Stimulated activated CD8-positive, alpha-beta memory T cell treated with anti-CD3 and anti-CD28 coated beads, Interleukin-12 subunit alpha, Interleukin-12 subunit beta, amount 100 ng/mL, for 24 hours (primary cell): ENCODE results near the gene NCKAP5.
"Not testable (repeated sequence)": the region's sequence is repeated elsewhere in the genome, so short reads cannot be mapped to it uniquely, and the experiment has no call there.

Source experiments
- DNase-seq: peaks from one replicate; pipeline ENCODE4 v3.0.0-alpha.2; 2020; ENCODE audit errors: extremely low read depth

The NCKAP5 gene

DNA sequence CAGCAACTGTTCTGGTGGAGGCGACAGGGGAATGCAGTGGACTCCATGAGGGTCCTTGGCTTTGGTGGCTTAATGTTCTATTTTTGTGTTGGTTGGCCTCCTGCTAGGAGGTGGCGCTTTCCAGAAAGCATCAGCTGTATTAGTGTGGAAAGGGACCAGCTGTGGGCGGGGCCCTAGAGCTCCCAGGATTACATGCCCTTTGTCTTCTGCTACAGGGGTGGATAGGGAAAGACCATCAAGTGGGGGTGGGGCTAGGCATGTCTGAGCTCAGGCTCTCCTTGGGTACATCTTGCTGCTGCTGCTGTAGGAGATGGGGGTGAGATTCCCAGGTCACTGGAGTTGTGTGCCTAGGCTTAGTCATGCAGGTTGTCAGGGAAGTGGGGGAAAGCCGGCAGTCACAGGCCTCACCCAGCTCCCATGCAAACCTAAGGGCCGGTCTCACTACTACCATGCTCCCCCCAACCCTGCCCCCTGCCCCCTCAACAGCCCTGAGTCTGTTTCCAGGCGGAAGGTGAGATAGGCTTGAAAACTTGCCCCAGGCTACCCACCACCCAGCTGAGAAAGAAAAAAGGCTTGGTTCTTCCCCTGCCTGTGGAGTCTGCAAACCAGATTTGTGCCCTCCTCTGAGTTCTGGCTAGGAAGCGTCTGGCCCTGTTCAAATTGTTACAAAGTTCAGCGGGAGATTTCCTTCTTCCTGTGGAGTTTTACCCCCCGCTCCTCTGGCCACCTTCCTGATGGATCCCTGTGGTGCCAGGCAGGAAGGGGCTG, 756.9 kb downstream of the NCKAP5 start:
- no peak for DNase-seq

DNA sequence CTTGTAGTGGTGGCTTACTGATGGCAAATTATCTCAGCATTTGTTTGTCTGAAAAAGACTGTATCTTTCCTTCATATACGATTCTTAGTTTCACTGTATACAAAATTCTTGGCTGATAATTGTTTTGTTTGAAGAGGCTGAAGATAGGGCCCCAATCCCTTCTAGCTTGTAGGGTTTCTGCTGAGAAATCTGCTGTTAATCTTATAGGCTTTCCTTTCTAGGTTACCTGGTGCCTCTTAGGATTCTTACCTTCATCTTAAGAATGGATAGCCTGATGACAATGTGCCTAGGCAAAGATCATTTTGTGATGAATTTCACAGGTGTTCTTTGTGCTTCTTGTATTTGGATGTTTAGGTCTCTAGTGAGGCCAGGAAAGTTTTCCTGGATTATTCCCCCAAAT, 758.3 kb downstream of the NCKAP5 start:
- DNase-seq = not testable (repeated sequence)

DNA sequence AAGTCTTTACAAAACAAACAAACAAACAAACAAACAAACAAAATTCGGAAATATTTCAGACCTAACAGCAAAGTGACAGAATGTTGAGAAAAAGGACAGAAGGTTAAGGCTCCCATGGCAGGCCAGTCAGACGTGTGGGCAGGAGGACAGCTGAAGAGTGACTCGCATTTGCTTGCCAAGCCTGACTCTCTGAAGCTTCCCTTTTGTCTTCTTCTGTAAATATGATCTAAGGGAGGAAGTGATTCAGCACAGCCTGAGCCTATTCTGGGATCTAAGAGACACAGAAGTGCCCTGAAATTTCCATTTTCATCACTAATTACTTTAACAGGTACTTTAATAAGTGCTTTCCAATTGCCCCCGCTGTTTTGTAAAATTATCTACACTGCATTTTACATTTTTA, 764.2 kb downstream of the NCKAP5 start:
- no peak for DNase-seq

- DNase-seq = no peak
Measured at GRCh38 chr2:132798341-132798740, 769.9 kb downstream of the NCKAP5 start.

DNA sequence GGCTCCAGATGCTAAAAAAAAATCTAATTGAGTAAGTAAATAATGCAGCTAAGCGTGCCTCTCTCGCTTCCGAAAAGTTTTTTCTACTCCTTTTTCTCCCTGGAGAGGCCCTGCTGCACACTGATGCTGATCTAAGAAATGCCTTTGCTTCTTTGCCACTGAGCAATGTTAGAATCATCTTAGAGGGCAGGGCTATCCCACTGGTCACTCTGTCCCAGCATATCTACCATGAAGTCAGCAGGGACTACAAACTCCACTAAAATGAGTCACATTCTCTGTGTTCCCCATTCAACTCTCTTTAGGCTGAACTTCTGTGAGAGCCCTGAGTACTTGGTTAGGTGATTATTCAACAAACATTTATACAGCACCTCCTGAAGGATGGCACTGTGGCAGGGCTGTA, 770.7 kb downstream of the NCKAP5 start:
- no peak for DNase-seq

GRCh38 chr2:132797071-132797470, 771.2 kb downstream of the NCKAP5 start:
- no peak for DNase-seq

- DNase-seq = no peak
Measured at GRCh38 chr2:132795220-132795619, 773.0 kb downstream of the NCKAP5 start.

DNA sequence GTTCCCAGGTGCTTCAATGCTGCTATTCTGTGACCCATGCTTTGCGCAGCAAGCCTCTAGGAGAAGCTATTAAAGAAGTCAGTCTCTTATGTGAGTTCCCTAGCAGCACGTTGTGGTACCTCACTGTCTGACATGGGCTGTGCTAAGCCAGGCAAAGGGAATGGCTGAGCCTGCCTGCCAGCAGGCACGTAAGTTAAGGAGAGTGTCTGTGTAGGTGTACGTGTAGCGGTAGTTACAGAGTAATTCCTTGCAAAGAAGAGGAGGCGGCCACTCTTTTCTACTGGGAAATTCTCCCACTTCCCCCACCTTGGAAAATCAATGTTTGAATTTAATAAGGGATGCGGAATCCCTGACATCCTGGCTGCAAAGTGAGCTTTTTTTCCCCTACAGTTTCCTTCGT, 774.7 kb downstream of the NCKAP5 start:
- DNase-seq = no peak

DNA sequence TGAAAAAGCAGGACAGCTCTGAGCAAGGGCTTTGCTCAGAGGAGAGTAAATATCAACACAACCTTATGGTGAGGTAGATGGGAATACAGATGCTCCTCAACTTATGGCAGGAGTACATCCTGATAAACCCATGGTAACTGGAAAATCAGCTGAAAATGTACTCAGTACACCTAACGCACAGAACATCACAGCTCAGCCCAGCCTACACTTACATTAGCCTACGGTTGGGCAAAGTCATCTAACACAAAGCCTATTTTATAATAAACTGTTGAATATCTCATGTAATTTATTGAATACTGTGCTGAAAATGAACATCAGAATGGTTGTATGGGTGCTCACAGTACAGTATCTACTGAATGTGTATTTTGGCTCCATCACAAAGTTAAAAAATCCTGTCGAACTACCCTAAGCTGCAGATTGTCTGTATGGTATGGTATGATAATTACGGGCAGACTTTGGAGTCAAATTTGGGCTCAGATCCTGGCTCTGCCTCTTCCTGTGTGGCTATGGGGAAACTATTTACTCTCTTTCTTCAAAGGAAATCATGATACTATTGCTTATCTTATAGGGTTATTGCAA, 778.0 kb downstream of the NCKAP5 start:
- DNase-seq = no peak

GRCh38 chr2:132789066-132789465, 779.2 kb downstream of the NCKAP5 start:
- no peak for DNase-seq

GRCh38 chr2:132788310-132788838, 779.9 kb downstream of the NCKAP5 start:
- DNase-seq = no peak

- no peak for DNase-seq
Measured at GRCh38 chr2:132783883-132784282, 784.4 kb downstream of the NCKAP5 start.

DNA sequence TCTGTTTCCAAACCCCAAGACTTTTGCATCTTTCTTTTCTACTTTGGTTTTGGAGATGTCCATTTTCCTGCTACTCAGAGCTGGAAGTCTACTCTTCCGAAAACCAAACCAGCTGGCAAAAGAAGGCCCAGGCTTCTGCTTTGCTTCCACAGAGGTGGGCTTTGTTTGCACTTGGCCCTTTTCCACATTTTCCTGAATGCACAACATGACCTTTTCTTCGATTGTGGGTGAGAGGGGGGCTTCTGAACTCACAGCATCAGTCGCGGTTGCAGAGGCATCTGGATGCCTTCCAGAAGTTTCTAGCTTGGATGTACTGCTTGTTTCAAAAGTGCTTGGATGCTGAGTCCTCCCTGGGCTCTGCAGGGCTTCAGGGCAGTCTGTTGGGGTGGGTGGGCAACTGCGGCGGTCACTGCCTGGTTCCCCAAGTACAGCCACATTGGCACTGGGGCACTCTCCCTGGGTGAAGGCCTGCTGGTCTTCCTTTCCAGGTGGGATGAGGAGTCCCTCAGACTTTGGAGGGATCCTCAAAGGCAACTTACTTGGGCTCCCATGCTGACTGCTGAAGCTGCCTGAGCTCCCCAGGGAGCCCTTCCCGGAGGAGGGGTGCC, 786.0 kb downstream of the NCKAP5 start:
- no peak for DNase-seq

GRCh38 chr2:132780651-132781050, 787.6 kb downstream of the NCKAP5 start:
- no peak for DNase-seq

DNA sequence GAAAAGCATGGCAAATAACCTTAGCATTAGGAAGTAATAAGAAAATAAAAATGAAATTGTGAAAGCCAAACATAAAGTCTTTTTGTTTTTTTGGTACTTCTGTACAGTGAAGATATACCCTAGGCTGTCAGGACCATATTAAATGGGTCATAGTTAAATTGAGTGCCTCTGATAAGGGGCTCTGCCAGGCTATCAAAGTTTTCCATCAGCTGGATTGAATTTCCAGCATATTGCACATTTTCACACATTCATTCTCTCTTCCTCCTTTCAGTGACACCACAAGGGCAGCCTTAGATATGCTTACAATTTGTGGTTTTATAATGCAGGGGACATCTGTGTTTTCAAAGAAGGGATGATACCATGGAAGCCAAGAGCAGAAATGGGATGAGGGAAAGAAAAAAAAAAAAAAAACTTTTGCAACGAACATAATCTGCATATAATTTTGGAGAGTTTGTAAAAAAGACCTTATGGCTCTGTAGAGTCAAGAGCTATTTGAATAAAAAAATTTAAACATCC, 789.0 kb downstream of the NCKAP5 start:
- no peak for DNase-seq

DNA sequence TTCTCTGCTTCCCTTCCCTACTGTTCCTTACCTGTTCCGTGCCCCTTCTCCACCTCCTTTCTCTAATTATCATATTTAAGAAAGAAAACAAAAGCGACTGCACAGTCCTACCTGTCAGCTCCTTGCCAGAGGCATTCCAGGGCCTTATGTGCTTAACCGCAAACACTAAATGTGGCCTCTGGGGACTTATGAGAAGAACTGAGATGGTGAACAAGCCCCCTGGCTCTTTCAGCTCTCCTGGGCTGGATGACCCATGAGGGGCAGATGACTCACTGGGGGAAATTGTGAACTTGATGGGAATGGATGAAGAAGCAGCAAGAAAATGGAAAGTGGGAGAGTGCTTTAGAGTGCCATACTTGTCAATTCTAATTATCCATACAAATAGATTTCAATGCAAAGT, 792.0 kb downstream of the NCKAP5 start:
- no peak for DNase-seq

DNA sequence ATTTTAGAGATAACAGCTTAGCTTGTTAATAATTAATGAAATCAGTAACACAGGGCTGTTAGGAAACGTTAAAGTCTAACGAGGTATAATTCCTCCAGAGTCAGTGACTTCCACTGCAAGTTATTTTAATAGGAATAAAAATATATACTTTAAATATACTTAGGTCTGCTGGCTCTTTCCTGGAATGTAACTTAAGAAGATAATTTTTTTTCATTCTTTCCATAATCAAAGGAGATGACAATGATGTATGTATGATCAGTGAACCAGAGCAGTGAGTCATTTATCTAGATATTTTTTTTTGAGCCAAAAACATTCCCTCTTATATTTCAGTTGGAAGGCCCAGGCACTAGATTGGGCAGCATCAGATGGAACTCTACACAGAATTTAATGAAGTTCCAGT, 794.1 kb downstream of the NCKAP5 start:
- DNase-seq = no peak

GRCh38 chr2:132773331-132773730, 794.9 kb downstream of the NCKAP5 start:
- DNase-seq = no peak

DNA sequence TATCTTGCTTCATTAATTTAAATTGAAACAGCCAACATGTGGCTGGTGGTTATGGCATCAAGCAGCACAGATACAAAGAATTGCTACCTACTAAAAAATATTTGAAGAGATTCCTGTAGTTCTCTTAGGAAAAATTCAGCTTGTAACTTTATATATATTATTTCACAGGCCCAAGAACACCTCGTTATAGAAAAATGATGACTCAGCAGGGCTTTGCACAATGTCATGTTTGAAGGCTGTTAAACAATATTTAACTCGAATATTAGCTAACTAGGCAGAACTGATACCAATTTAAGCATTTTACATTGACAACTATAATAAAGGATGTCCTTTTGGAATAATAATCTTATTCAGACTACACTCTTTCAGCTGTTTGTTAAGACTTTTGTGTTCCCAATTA, 795.9 kb downstream of the NCKAP5 start:
- no peak for DNase-seq

DNA sequence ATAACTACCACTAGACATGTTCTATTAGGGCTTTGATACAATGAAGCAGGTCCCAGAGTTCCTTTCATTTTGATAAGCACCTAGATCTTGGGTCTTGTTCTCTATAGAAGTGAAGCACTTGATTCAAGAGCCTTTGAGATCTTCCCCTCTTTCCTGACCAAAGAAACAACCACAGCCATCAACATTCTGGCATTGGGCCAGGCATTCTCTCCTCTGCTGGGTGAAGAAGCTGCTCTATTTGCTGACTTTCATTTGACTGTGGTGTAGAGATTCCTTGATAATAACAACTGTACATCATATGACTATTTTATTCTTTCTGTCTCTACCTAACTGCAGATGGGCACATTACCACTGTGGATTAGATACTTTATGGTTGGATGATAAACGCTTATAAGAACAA, 801.7 kb downstream of the NCKAP5 start:
- DNase-seq = no peak

DNA sequence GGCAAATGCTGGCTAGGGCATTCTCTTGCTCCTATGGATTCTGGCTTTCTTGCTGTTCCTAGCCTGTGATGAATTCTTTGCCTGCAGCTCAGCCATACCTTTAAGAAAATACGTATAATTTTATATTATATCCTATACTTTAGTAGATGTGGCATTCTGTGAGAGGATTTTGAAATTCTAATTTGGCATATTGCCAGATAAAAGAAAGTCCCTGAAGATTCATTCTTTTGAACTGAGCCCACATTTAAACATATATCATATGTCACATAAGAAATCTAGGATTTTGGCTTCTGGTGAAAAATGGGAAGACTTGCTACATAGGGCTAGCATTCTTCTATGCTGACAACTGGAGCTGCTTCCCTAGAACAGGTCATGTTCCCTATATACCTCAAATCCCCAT, 806.8 kb downstream of the NCKAP5 start:
- no peak for DNase-seq

DNA sequence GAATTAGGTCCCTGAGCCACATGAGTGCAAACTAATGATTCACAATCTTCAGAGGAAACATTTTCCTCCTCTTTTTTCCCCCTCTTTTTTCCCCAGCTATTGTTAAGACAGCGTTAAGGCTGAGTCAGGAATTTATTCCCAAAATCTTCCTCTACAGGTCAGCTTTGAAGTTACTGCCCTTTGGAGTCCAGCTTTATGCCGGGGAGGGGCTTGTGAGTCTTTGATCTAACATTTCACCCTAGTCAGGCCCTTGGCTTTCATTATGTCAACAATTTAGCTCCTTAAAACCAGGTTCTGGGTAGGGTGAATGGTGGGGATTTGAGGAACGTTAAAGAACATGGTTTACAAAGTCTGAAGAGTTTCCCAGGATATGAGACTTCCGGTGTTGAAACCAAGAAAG, 807.3 kb downstream of the NCKAP5 start:
- DNase-seq = no peak

- DNase-seq = no peak
Measured at GRCh38 chr2:132760405-132760804, 807.9 kb downstream of the NCKAP5 start.
